NCI-H2029 (cell line): Measurements from ENCODE around the gene EZH1.
A peak's percentile ranks its signal among the peaks of the same experiment; 100 is the strongest.

ENCODE experiments used
- DNase-seq: peaks from one replicate; lab custom pipeline; 2025; lab: John Stamatoyannopoulos, UW

The EZH1 gene

GRCh38 chr17:42744806-42745617, at the start of gene EZH1:
TSS of gene EZH1 (minus strand) at chr17:42745040. CDS start at chr17:42728941, 16,099 bp downstream.
- DNase-seq: peak; percentile 89

DNA sequence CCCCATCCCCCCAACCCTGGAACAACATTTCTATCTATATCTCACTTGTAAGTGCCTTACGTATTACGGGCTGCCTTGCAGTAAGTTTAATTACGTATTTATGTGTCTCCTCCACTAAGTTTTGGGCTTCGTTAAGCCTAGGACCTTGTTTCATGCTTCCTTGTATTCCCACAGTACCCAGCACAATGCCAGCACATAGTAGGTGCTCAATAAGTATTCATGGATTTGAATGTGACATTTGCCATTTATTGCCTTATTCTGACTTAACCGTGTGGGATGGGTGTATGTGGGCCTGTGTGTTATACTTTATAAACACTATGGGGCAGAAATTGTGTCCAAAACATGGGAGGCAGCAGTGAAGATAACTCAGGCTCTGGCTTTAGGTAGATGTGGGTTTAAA, 47.7 kb upstream of the EZH1 start:
- DNase-seq: no peak

DNA sequence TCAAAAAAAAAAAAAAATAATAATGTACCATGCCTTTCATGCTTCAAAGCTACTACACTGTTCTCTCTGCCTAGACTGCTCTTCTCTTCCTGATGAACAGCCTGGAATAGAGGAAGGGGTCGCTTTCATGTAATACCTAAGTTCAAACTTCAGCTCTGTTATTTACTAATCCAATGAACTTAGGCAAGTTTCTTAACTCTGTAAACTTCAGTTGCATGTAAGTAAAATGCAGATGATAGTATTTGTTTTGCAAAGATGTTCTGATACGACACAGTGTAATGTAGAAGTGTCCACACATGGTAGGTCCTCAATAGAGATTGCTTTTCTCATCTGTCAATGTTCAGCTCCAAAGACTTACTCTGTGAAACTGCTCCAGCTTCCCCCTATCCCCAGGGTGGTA, 47.1 kb upstream of the EZH1 start:
- no peak for DNase-seq

DNA sequence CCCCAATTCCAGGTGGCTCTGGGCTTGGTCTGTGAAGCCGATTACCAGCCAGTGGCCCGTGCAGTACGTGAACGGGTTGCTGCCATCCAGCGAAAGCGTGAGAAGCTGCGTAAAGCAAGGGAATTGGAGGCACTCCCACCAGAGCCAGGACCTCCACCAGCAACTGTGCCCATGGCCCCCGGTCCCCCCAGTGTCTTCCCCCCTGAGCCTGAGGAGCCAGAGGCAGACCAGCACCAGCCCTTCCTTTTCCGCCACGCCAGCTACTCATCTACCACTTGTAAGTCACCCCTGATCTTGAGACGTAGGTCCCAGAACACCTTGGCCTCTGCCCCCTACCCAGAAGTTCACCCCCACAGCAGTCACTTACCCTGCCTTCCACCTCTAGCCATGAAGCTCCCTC, 42.4 kb upstream of the EZH1 start:
- DNase-seq: no peak

DNA sequence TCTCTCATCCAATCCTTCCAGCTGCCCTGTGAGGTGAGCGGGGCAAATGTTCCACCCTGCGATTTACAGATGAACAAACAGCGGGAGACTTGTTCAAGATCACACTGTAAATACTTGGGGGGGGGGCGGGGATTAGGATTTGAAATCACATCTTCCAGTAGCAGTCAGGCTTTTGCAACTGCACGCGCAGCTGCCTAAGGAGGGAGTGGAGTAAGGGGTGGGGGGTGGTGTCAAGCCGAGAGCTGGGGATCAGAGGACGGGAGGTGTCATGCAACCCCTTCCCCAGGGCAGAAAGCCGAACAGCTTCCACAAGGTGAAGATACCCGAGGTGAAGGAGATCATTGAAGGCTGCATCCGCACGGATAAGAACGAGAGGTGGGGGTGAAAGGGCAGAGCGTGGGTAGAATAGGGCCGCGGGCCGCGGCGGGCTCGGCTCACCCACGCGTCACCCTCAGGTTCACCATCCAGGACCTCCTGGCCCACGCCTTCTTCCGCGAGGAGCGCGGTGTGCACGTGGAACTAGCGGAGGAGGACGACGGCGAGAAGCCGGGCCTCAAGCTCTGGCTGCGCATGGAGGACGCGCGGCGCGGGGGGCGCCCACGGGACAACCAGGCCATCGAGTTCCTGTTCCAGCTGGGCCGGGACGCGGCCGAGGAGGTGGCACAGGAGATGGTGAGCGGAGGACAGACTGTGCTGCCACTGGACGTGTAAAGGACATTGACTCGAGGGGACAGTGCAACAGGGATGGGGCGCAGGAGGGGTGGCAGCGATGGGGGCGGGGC, 40.2 kb upstream of the EZH1 start:
- DNase-seq: no peak

- DNase-seq: no peak
Measured at GRCh38 chr17:42784409-42784808, 39.6 kb upstream of the EZH1 start.

DNA sequence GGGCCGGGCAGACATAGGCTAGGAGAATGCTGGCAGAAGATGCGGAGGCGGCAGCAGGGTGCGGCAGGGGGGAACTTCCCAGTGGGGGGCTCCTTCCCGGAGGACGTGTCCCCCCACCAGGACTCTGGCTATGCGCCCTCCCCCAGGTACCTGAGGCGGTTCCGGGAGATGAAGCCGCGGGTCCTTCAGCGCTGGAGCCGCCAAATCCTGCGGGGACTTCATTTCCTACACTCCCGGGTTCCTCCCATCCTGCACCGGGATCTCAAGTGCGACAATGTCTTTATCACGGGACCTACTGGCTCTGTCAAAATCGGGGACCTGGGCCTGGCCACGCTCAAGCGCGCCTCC, 38.9 kb upstream of the EZH1 start:
- no peak for DNase-seq

DNA sequence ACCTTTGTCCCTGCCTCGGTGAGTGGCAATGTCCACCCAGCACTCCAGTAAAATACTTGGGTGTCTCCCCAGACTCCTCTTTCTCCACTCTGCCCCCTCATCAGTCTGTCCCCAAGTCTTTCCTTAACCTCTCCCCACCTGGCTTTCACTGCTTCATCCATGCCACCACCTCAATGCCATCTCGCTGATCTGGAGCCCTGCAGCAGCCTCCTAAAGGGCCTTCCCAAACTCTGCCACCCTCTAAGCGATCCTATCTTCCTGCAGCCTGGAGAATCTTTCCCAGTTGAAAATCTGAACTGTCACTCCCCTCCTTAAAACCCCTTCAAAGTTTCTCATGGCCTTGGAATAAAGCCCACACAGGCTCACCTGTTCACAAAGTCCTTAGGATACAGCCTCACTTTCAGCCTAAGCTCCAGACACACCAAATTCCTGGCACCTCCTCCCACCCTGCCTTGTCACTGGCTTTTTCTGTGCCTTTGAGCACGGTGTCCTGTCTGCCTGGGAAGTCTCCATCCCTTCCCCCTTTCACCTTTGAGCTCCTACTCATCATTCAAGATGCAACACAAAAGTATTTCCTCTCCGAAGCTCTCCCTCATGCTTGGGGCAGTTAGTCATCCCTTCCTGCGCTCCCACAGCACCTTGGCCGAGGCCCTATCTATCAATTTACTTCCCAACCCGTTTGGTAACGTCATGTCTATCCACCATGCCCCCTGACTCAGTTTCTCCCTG, 38.4 kb upstream of the EZH1 start:
- DNase-seq: no peak

- no peak for DNase-seq
Measured at GRCh38 chr17:42782166-42783061, 37.6 kb upstream of the EZH1 start.

GRCh38 chr17:42781639-42782165, 36.9 kb upstream of the EZH1 start:
- no peak for DNase-seq

DNA sequence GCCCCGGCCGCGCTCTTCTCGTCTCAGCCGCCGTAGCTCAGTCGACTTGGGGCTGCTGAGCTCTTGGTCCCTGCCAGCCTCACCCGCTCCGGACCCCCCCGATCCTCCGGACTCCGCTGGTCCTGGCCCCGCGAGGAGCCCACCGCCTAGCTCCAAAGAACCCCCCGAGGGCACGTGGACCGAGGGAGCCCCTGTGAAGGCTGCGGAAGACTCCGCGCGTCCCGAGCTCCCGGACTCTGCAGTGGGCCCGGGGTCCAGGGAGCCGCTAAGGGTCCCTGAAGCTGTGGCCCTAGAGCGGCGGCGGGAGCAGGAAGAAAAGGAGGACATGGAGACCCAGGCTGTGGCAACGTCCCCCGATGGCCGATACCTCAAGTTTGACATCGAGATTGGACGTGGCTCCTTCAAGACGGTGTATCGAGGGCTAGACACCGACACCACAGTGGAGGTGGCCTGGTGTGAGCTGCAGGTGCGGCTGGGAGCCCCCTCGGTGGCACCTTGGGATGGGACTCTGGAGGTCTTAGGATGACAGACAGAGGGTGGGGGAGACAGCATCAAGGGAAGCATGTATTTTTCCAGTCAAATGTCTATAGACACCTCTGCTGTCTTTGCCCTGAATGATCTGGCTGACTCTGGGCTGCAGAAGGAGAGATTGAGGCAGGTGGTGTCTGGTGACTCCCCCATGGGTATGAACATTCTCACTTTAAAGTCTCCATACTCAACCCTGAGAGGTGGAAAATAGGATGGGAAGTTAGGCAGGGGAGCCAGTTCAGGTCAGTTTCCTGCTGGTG, 36.2 kb upstream of the EZH1 start:
- no peak for DNase-seq

DNA sequence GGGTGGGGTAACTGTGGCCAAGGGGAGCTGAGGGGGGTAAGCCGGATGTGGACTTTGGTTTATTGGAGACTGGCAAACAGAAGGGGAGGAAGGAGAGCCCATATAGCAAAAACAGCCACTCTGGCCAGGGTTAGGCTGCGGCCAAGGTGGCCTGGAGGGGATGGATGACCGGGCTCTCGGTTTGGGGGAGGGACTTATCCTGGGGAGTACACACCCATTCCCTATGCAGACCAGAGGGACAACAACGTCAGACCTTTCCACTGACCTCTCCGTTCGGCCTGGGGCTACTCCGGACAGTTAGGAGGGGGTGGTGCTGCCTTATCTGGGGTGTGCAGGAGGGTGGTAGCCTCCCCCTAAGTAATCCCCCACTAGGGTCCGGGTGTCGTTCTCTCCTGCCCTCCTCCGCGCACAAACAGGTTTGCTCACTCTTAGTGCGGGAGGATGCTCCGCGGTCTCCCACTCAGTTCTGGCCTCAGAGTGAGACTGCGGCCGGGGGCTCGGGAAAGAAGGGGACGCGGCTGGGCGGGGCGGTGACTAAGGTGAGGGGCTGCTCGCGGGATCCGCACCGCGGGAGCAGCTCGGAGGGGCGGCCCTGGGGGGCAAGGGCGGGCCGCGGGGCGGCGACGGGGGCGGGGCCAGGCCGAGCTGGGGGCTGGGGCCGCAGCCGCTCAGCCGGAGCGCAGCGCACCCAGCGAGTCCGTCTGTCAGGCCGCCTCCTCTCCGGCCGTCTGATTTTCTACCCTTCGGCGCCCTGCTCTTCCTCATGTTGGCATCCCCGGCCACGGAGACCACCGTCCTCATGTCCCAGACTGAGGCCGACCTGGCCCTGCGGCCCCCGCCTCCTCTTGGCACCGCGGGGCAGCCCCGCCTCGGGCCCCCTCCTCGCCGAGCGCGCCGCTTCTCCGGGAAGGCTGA, 35.4 kb upstream of the EZH1 start, which contains the start of gene WNK4:
WNK4 (plus strand) TSS at position 675 of the 915 bp plus-strand sequence; CDS start at position 764, 89 bp downstream.
- no peak for DNase-seq

GRCh38 chr17:42779304-42779935, 34.6 kb upstream of the EZH1 start:
- no peak for DNase-seq

- no peak for DNase-seq
Measured at GRCh38 chr17:42778570-42778969, 33.7 kb upstream of the EZH1 start.

GRCh38 chr17:42775534-42776098, 30.8 kb upstream of the EZH1 start:
- DNase-seq: no peak

GRCh38 chr17:42774066-42774745, 29.4 kb upstream of the EZH1 start:
- DNase-seq: no peak

GRCh38 chr17:42773290-42774035, 28.6 kb upstream of the EZH1 start, which contains the start of gene VPS25:
TSS of gene VPS25 (plus strand) at chr17:42773449. CDS start at chr17:42773476, 27 bp downstream.
- DNase-seq: peak; percentile 68
